Choroid plexus epithelial cell (primary cell): ENCODE measurements around the gene CLEC5A.
"Not testable (repeated sequence)": the region's sequence is repeated elsewhere in the genome, so short reads cannot be mapped to it uniquely, and the experiment has no call there.

ENCODE experiments used
- DNase-seq: peaks from one replicate; pipeline ENCODE4 v3.0.0-alpha.2; 2010; ENCODE audit warnings: low read depth
- H3K4me3 ChIP-seq: 2 replicates; pipeline ENCODE4 v1.5.1; 2011; ENCODE audit warnings: low read depth, mild to moderate bottlenecking, control low read depth, low read length, moderate library complexity
- CTCF ChIP-seq: conservative IDR thresholded peaks from 2 replicates; pipeline ENCODE4 v1.5.1; 2011; ENCODE audit warnings: low read depth, mild to moderate bottlenecking, control low read depth, inconsistent platforms, low read length, moderate library complexity

The CLEC5A gene

GRCh38 chr7:141986923-141987322, 40.1 kb upstream of the CLEC5A start:
- no peak overlapping the region for H3K4me3 ChIP-seq
- no peak for DNase-seq
- TF ChIP-seq CTCF: no peak

GRCh38 chr7:141985926-141986325, 39.2 kb upstream of the CLEC5A start:
- H3K4me3 ChIP-seq, DNase-seq: not testable (repeated sequence)

DNA sequence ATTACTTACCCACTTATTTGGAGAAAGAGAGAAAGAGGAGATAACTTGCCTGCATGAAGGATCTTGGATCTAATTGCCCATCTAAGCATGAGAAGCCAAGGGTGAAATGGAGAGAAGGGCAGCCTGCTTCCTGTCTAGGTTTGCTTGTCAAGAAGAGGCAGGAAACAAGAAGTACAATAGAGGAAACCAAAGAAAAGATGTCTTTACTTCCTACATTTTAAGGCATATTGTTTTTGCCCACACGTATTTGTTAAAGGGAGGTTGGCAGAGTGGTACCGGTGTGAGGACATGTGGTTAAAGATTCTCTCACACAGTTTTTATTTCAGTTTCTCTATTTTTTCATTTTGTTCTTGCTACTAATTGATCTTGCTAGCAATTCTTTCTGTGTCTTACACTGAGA, 32.8 kb upstream of the CLEC5A start:
- no peak for TF ChIP-seq CTCF
- no peak for DNase-seq
- no peak overlapping the region for H3K4me3 ChIP-seq

GRCh38 chr7:141978351-141978750, 31.6 kb upstream of the CLEC5A start:
- no peak overlapping the region for H3K4me3 ChIP-seq
- no peak for DNase-seq
- TF ChIP-seq CTCF: no peak

- no peak for DNase-seq
- H3K4me3 ChIP-seq: no peak overlapping the region
- no peak for TF ChIP-seq CTCF
Measured at GRCh38 chr7:141976524-141977245, 29.9 kb upstream of the CLEC5A start.

GRCh38 chr7:141975806-141976523, 29.2 kb upstream of the CLEC5A start:
- peak overlapping the region; percentile 30 for H3K4me3 ChIP-seq
- peak; percentile 68 for DNase-seq

GRCh38 chr7:141974831-141975230, 28.1 kb upstream of the CLEC5A start:
- peak; percentile 43 for TF ChIP-seq CTCF
- peak; percentile 21 for DNase-seq
- no peak overlapping the region for H3K4me3 ChIP-seq

More at GRCh38 chr7:141975806-141976523, 29.2 kb upstream of the CLEC5A start:
- peak; percentile 96 for TF ChIP-seq CTCF
